Upper lobe of right lung (tissue), 1 donor: ENCODE measurements around the gene DEPDC5. TPM values are rescaled to one million over a fixed set of nuclear protein-coding genes. Genes with fewer than 3 reads are reported as not detected.

ENCODE experiments used
- ATAC-seq: fragments of 200-7000 bp; cut with Tn5 transposase; one replicate; pipeline ENCODE4 v1.9.1; 2020; ENCODE audit warnings: mild to moderate bottlenecking, moderate library complexity
- DNase-seq: peaks from one replicate; pipeline ENCODE4 v3.0.0-alpha.2; 2020
- H3K27ac ChIP-seq: fragments of 200-600 bp; one replicate; pipeline ENCODE4 v1.8.0; 2022
- H3K27me3 ChIP-seq: fragments of 200-600 bp; one replicate; pipeline ENCODE4 v1.8.0; 2022; ENCODE audit warnings: mild to moderate bottlenecking
- H3K36me3 ChIP-seq: fragments of 200-600 bp; one replicate; pipeline ENCODE4 v1.8.0; 2022
- H3K4me1 ChIP-seq: fragments of 200-600 bp; one replicate; pipeline ENCODE4 v1.8.0; 2022
- H3K4me3 ChIP-seq: fragments of 200-600 bp; one replicate; pipeline ENCODE4 v1.8.0; 2022; ENCODE audit warnings: mild to moderate bottlenecking
- H3K9me3 ChIP-seq: fragments of 200-600 bp; one replicate; pipeline ENCODE4 v1.8.0; 2022
- CTCF ChIP-seq: fragments of 200-600 bp; IDR thresholded peaks from one replicate; pipeline ENCODE4 v1.8.0; 2022; ENCODE audit warnings: antibody characterized with exemption
- intact Hi-C: fragments of 100-400 bp; cut with DNase I; formaldehyde crosslinking; loops from one replicate; pipeline ENCODE4 v1.11.0; 2022
- total RNA-seq: library from RNA; stranded (reverse); fragmentation: NEBNext Ultra II Directional; extraction: Animal tissue kit (Norgen Biotek cat#: 25700); gene quantifications from one replicate; pipeline ENCODE4 v1.2.1, GENCODE V29; 2021
- donor health status: DM: no; HTN: yes; CAD: no; lungs with severe emphysema.

Gene DEPDC5
- total RNA-seq, 1 donor from 2014 or later = 24.7 TPM

GRCh38 chr22:31943978-31944699 lies 190.3 kb downstream of the DEPDC5 start, which contains the start of gene YWHAH:
TSS of gene YWHAH (plus strand) at chr22:31944535. CDS start at chr22:31944734, 199 bp downstream.
- intact Hi-C loops = no loop called here
- no peaks in the 10 kb centered on the region for H3K9me3 ChIP-seq
- peak within 1 kb of the TSS; percentile 93 for H3K4me3 ChIP-seq
- DNase-seq (peak; percentile 98), ATAC-seq (peak; percentile 95)
- peaks cover 36% of the 10 kb centered on the region for H3K4me1 ChIP-seq
- no peak for TF ChIP-seq CTCF
- H3K36me3 ChIP-seq = peaks cover 13% of the 10 kb centered on the region
- peak within 1 kb of the TSS; percentile 94 for H3K27ac ChIP-seq
- H3K27me3 ChIP-seq = no peaks in the 10 kb centered on the region

GRCh38 chr22:31944700-31945442 lies 191.1 kb downstream of the DEPDC5 start:
- H3K36me3 ChIP-seq = peaks cover 13% of the 10 kb centered on the region
- H3K4me1 ChIP-seq = peaks cover 36% of the 10 kb centered on the region
- peak overlapping the region; percentile 94 for H3K27ac ChIP-seq
- peak; percentile 10 for TF ChIP-seq CTCF
- no peaks in the 10 kb centered on the region for H3K27me3 ChIP-seq
- DNase-seq (peak; percentile 83), ATAC-seq (peak; percentile 44)
- intact Hi-C loops = no loop called here
- H3K4me3 ChIP-seq = peak overlapping the region; percentile 93
- no peaks in the 10 kb centered on the region for H3K9me3 ChIP-seq

DNA sequence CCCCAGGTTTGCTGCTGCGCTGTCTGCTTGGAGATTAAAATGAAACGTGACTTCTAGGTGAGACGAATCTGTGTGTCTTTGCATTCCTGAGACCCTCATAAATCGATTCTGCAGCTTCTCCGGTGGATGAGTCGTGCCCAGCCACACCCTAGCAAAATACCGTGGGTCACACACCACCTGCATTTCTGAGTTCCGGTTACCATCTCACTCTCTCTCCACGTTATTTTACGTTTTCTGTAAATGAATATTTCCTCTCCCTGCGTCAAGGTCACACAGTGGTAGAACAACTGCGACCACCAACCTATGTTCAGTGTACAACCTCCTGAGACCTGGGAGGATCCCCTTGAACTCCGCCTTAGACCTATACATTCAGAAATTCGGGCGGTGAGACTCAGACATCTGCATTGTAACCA lies 191.6 kb downstream of the DEPDC5 start:
- ATAC-seq = no peak
- peaks cover 17% of the 10 kb centered on the region for H3K36me3 ChIP-seq
- H3K9me3 ChIP-seq = no peaks in the 10 kb centered on the region
- H3K4me3 ChIP-seq = peak overlapping the region; percentile 93
- peaks cover 36% of the 10 kb centered on the region for H3K4me1 ChIP-seq
- intact Hi-C loops = no loop called here
- peak overlapping the region; percentile 94 for H3K27ac ChIP-seq
- no peaks in the 10 kb centered on the region for H3K27me3 ChIP-seq
- no peak for DNase-seq
- no peak for TF ChIP-seq CTCF

DNA sequence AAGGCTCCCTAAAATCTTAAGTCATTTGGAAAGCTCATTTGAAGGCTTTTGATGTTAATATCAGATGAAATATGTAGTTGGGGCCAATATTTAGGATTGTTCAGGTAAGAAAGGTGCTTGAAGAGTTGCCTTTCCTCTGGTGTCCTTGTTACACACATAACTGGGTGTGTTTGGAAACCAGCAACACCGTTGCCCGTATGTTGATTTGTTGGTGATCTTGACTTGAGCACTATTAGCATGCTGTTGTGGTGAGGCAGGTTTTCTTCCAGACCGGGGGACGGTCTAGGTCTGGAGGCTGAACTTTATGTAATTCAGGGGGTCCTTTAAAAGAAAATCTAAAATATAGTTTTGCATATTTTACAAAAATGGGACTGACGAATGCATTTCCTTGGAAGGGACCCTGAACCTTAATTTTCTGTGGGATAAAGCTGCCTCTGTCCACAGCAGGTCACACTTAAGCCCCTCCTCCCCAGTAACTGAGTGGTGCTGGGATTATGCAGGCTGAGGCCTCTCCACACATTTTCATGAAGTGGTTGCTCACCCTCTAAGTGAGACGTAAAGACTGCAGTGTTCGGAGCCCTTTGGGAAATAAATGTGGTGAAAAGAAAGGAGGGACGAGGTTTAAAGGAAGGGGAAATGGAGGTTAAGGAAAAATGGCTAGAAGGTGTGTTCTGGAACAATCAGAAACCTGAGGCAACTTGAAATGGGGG lies 192.3 kb downstream of the DEPDC5 start:
- no peak for TF ChIP-seq CTCF
- no peak for DNase-seq
- H3K4me3 ChIP-seq = peak overlapping the region; percentile 93
- no peaks in the 10 kb centered on the region for H3K27me3 ChIP-seq
- peaks cover 36% of the 10 kb centered on the region for H3K4me1 ChIP-seq
- H3K27ac ChIP-seq = peak overlapping the region; percentile 94
- intact Hi-C loops = no loop called here
- peaks cover 19% of the 10 kb centered on the region for H3K36me3 ChIP-seq
- ATAC-seq = no peak
- H3K9me3 ChIP-seq = no peaks in the 10 kb centered on the region

GRCh38 chr22:31947296-31947695 lies 193.5 kb downstream of the DEPDC5 start:
- peaks cover 19% of the 10 kb centered on the region for H3K36me3 ChIP-seq
- no peaks in the 10 kb centered on the region for H3K27me3 ChIP-seq
- intact Hi-C loops = no loop called here
- H3K9me3 ChIP-seq = no peaks in the 10 kb centered on the region
- H3K27ac ChIP-seq = peak overlapping the region; percentile 94
- DNase-seq (no peak), ATAC-seq (no peak)
- peaks cover 48% of the 10 kb centered on the region for H3K4me1 ChIP-seq
- H3K4me3 ChIP-seq = peak overlapping the region; percentile 93
- peak; percentile 53 for TF ChIP-seq CTCF
